Right lobe of liver (tissue), 6 donors: ENCODE data around the gene CD47. TPM values are rescaled to one million over a fixed set of nuclear protein-coding genes. Genes with fewer than 3 reads are reported as not detected.

ENCODE experiments used
- ATAC-seq, 4 donors: fragments of 200-7000 bp; cut with Tn5 transposase; one replicate each; pipeline ENCODE4 v1.9.1; 2020; ENCODE audit warnings: mild to moderate bottlenecking in 4 of 4, moderate library complexity in 4 of 4
- DNase-seq, 3 donors: peaks; one replicate each; pipeline ENCODE4 v3.0.0-alpha.2; 2020
- H3K27ac ChIP-seq, 3 donors: fragments of 200-600 bp; one replicate each; pipeline ENCODE4 v1.8.0; 2022
- H3K27me3 ChIP-seq, 2 donors: fragments of 200-600 bp; one replicate each; pipeline ENCODE4 v1.8.0; 2022
- H3K36me3 ChIP-seq, 4 donors: fragments of 200-600 bp; sonication (generic) in 1 of 4; one replicate each; pipeline versions ENCODE4 v1.5.1 to v1.8.0; 2017 to 2022; ENCODE audit warnings: control low read depth in 1 of 4
- H3K4me1 ChIP-seq, 4 donors: fragments of 200-600 bp; sonication (generic) in 1 of 4; one replicate each; pipeline versions ENCODE4 v1.5.1 to v1.8.0; 2017 to 2022; ENCODE audit warnings: control low read depth in 1 of 4
- H3K4me3 ChIP-seq, 3 donors: fragments of 200-600 bp; one replicate each; pipeline ENCODE4 v1.8.0; 2022
- H3K9me3 ChIP-seq, 4 donors: fragments of 200-600 bp; sonication (generic) in 1 of 4; one replicate each; pipeline versions ENCODE4 v1.5.1 to v1.8.0; 2017 to 2022; ENCODE audit warnings: control low read depth in 1 of 4
- CTCF ChIP-seq, 4 donors: fragments of 200-600 bp in 3 of 4; fragments of 450-650 bp in 1 of 4; IDR thresholded peaks; one replicate each; pipeline versions ENCODE4 v1.5.1 to v1.8.0; 2016 to 2022; ENCODE audit warnings: antibody characterized with exemption in 4 of 4, mild to moderate bottlenecking in 2 of 4
- POLR2A ChIP-seq: fragments of 450-650 bp; IDR thresholded peaks from one replicate; pipeline ENCODE4 v1.6.1; 2017; ENCODE audit warnings: antibody characterized with exemption, mild to moderate bottlenecking
- WGBS: methylation state at CpG from one replicate; pipeline ENCODE4 v1.1.6; 2018; ENCODE audit warnings: low coverage, low lambda C conversion rate; ENCODE audit not compliant: insufficient coverage; ENCODE audit errors: missing lambda C conversion rate; 5-methylcytosine and 5-hydroxymethylcytosine counted together
- intact Hi-C, 2 donors: fragments of 100-400 bp; cut with DNase I; formaldehyde crosslinking; loops; one replicate each; pipeline versions ENCODE4 v1.11.2 to v1.14.1; 2022
- total RNA-seq, 6 experiments: library from RNA; depleted of rRNA in 2 of 6; stranded (reverse); fragments of >200 nt in 2 of 6; fragmentation: NEBNext Ultra II Directional in 3 of 6; extraction: Animal tissue kit (Norgen Biotek cat#: 25700) in 3 of 6; gene quantifications; one replicate each; pipeline versions ENCODE4 v1.1.0 to v1.2.4, GENCODE V29; 2016 to 2023
- donor health status: DM: no; HTN: yes; CAD: no.
- donor health status: DM: no; HTN: no; CAD: no.
- donor health status: DM: no; HTN: no; CAD: no.
- donor health status: DM: no; HTN: yes; CAD: no.
- donor health status: DM: no; HTN: yes; CAD: no.

CD47 gene
- total RNA-seq, 6 experiments from 2014 or later, result 19.5 to 42.3 (median 26.5) TPM

DNA sequence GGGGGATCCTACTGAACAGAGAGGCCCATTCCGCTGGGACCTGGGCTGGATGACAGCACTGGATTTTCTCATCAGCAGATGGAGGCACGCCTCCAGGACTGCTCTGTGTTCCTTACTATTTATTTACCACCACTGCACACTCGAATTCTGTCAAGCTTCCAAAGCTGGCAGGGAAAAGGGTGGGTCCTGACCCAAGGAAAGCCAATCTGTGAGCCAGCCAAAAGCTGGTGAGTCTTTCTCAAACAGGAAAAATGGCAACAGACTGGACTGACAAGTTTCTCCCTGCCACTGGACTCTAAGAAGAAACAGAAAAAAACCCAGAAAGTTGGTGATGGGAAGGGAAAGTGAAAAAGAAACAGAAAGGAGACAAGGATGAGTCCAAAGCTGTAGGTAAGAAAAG is 37.8 kb downstream of the CD47 start:
- Histone ChIP-seq H3K4me1 (no peaks in the 10 kb centered on the region), H3K4me3 (no peak overlapping the region), H3K27me3 (no peaks in the 10 kb centered on the region), H3K36me3 (peaks cover 0 to 11% (median 0%) of the 10 kb centered on the region in 4 donors), H3K9me3 (no peaks in the 10 kb centered on the region), H3K27ac (no peak overlapping the region)
- no peak for TF ChIP-seq POLR2A
- TF ChIP-seq CTCF (IDR thresholded peaks at IDR 0.05), result no peak
- no peak for DNase-seq
- intact Hi-C loops, result no loop called here
- ATAC-seq, result peak in 3 of 4 donors; percentile 23 to 85 (median 64)
- WGBS, result 54% methylated on average over 3 of the region's 3 CpGs

GRCh38 chr3:108051005-108051404 is 39.8 kb downstream of the CD47 start:
- WGBS, result 100% methylated on average over 3 of the region's 3 CpGs
- Histone ChIP-seq H3K4me1 (no peaks in the 10 kb centered on the region), H3K27me3 (no peaks in the 10 kb centered on the region), H3K36me3 (peaks cover 0 to 3% (median 0%) of the 10 kb centered on the region in 4 donors), H3K27ac (no peak overlapping the region), H3K9me3 (no peaks in the 10 kb centered on the region), H3K4me3 (no peak overlapping the region)
- TF ChIP-seq POLR2A (no peak), CTCF (IDR thresholded peaks at IDR 0.05) (no peak)
- ATAC-seq (no peak), DNase-seq (no peak)
- intact Hi-C loops, result no loop called here

- Histone ChIP-seq H3K4me3 (no peak overlapping the region), H3K27ac (no peak overlapping the region), H3K36me3 (peaks cover 0 to 3% (median 0%) of the 10 kb centered on the region in 4 donors), H3K9me3 (no peaks in the 10 kb centered on the region), H3K4me1 (no peaks in the 10 kb centered on the region), H3K27me3 (no peaks in the 10 kb centered on the region)
- no peak for DNase-seq
- ATAC-seq, result no peak
- TF ChIP-seq POLR2A (no peak), CTCF (IDR thresholded peaks at IDR 0.05) (no peak)
- 93% methylated on average over 1 of the region's 1 CpG for WGBS
- intact Hi-C loops, result no loop called here
These were observed 42.8 kb downstream of the CD47 start for GRCh38 chr3:108047987-108048386.

- H3K27me3 ChIP-seq, result no peaks in the 10 kb centered on the region
- TF ChIP-seq POLR2A, result no peak
- TF ChIP-seq CTCF (IDR thresholded peaks at IDR 0.05), result no peak
- no peaks in the 10 kb centered on the region for H3K4me1 ChIP-seq
- peaks cover 0 to 1% (median 0%) of the 10 kb centered on the region in 4 donors for H3K36me3 ChIP-seq
- intact Hi-C loops, result no loop called here
- DNase-seq (no peak), ATAC-seq (no peak)
- no peak overlapping the region for H3K4me3 ChIP-seq
- H3K9me3 ChIP-seq, result no peaks in the 10 kb centered on the region
- H3K27ac ChIP-seq, result no peak overlapping the region
- 100% methylated on average over 1 of the region's 1 CpG for WGBS
These were observed 44.6 kb downstream of the CD47 start for GRCh38 chr3:108046247-108046646.

DNA sequence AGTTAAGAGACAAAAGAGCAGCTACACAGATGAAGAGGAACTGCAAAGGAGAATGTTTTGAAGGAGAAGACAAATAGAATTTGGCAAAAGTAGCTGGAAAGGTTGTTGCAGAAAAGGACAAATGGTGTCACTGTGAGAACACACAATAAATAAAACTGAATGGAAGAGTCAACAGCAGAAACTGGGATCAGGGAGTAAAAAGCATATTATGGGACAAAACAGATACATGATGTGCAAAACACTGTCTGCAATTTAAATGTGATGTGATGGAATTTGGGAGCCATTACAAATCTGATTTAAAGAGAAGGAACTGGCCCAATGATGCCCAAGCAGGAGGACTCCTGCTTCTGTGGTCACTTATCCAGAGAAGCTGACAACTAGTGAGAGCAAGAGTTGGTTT is 46.1 kb downstream of the CD47 start:
- ATAC-seq (no peak), DNase-seq (no peak)
- no peak overlapping the region for H3K4me3 ChIP-seq
- H3K9me3 ChIP-seq, result no peaks in the 10 kb centered on the region
- H3K36me3 ChIP-seq, result no peaks in the 10 kb centered on the region
- H3K27ac ChIP-seq, result no peak overlapping the region
- intact Hi-C loops, result no loop called here
- no peak for TF ChIP-seq CTCF (IDR thresholded peaks at IDR 0.05)
- TF ChIP-seq POLR2A, result no peak
- H3K4me1 ChIP-seq, result no peaks in the 10 kb centered on the region
- no peaks in the 10 kb centered on the region for H3K27me3 ChIP-seq
